ENCODE measurements around the gene STK38.

STK38 gene

DNA sequence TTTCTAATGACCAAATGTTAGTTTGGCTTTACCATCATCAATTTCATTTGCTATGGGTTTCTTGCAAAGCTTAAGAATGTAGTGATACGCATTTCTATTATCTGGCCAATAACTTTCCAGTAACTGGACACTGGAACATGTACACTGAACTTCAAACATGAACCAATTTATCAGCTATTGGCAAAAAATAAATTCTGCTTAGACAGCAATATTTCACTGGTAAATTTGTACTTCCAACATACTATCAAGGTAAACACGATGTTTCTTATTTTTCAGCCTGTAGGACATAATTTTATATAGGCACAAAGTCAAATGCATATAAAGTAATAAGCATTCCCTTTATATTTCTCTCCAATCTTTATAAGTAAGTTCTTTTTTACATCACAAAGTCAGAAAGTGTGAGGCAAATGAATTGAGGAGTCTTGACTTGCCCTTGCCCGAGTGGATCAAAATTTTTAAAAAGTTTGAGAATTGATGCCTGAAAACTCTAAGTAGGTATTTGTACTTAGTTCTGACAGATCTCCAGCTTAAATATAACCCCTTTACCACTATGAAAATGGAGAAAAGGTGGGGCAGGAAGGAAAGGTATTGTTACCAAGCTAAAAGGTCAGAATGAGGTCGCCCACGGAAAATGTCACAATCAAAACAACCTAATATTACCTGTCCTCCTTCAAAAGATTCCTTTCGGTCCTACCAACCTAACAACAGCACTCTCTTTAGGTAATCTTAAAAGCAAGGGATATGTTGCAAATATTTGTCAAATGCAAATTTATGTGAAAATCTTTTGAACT, 41.3 kb downstream of the STK38 start:
- ATAC-seq, result no peak
- TF ChIP-seq GLIS3 (CRISPR knock-in tag; IDR thresholded peaks at IDR 0.05) (no peak), OSR1 (CRISPR knock-in tag; IDR thresholded peaks at IDR 0.05) (no peak), ZFP3 (CRISPR knock-in tag; IDR thresholded peaks at IDR 0.05) (no peak), ZNF565 (CRISPR knock-in tag; conservative IDR thresholded peaks at IDR 0.05; ENCODE audit: low read depth) (no peak), RARB (CRISPR knock-in tag; IDR thresholded peaks at IDR 0.05) (no peak)
- TF ChIP-seq, protein P1, sequence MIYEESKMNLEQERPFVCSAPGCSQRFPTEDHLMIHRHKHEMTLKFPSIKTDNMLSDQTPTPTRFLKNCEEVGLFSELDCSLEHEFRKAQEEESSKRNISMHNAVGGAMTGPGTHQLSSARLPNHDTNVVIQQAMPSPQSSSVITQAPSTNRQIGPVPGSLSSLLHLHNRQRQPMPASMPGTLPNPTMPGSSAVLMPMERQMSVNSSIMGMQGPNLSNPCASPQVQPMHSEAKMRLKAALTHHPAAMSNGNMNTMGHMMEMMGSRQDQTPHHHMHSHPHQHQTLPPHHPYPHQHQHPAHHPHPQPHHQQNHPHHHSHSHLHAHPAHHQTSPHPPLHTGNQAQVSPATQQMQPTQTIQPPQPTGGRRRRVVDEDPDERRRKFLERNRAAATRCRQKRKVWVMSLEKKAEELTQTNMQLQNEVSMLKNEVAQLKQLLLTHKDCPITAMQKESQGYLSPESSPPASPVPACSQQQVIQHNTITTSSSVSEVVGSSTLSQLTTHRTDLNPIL (CRISPR knock-in tag; IDR thresholded peaks at IDR 0.05; ENCODE audit: low read depth), result no peak
- TF ChIP-seq, protein P2, sequence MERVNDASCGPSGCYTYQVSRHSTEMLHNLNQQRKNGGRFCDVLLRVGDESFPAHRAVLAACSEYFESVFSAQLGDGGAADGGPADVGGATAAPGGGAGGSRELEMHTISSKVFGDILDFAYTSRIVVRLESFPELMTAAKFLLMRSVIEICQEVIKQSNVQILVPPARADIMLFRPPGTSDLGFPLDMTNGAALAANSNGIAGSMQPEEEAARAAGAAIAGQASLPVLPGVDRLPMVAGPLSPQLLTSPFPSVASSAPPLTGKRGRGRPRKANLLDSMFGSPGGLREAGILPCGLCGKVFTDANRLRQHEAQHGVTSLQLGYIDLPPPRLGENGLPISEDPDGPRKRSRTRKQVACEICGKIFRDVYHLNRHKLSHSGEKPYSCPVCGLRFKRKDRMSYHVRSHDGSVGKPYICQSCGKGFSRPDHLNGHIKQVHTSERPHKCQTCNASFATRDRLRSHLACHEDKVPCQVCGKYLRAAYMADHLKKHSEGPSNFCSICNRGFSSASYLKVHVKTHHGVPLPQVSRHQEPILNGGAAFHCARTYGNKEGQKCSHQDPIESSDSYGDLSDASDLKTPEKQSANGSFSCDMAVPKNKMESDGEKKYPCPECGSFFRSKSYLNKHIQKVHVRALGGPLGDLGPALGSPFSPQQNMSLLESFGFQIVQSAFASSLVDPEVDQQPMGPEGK (CRISPR knock-in tag; IDR thresholded peaks at IDR 0.05; ENCODE audit: borderline replicate concordance), result no peak

DNA sequence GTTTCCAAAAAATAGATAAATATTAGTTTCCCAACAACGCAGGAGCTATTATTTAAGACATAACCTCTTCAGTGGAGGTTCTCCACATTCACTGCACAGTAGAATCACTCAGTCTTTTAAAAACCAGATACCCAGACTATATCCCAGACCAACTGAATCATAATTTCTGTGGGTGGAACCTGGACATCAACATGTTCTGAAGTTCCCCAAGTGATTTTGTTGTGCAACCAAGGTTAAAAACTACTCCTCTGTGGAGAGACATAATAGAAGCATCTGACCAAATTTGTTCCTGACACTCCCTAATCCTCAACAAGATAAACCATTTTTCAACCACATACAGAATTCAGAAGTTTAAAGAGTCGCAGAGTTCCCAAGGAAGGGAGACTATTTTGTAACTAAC, 42.3 kb downstream of the STK38 start:
- TF ChIP-seq ISL1 (CRISPR knock-in tag; IDR thresholded peaks at IDR 0.05) (no peak), ZC3H10 (CRISPR knock-in tag; IDR thresholded peaks at IDR 0.05) (no peak), ZFP3 (CRISPR knock-in tag; IDR thresholded peaks at IDR 0.05) (no peak), RARB (CRISPR knock-in tag; IDR thresholded peaks at IDR 0.05) (no peak), PPARA (CRISPR knock-in tag; IDR thresholded peaks at IDR 0.05; ENCODE audit: borderline replicate concordance) (no peak), TOX (CRISPR knock-in tag; IDR thresholded peaks at IDR 0.05; ENCODE audit: borderline replicate concordance) (no peak), BACH2 (CRISPR knock-in tag; IDR thresholded peaks at IDR 0.05; ENCODE audit: borderline replicate concordance) (no peak), ZFP30 (CRISPR knock-in tag; IDR thresholded peaks at IDR 0.05) (no peak), ZNF70 (CRISPR knock-in tag; IDR thresholded peaks at IDR 0.05) (no peak), TCF4 (CRISPR knock-in tag; IDR thresholded peaks at IDR 0.05; ENCODE audit: borderline replicate concordance) (no peak), SNAI2 (CRISPR knock-in tag; IDR thresholded peaks at IDR 0.05) (no peak), ZNF8 (CRISPR knock-in tag; IDR thresholded peaks at IDR 0.05) (no peak), ESRRG (CRISPR knock-in tag; IDR thresholded peaks at IDR 0.05) (no peak), GLIS3 (CRISPR knock-in tag; IDR thresholded peaks at IDR 0.05) (no peak), CSDC2 (CRISPR knock-in tag; IDR thresholded peaks at IDR 0.05) (no peak)
- ATAC-seq, result no peak

DNA sequence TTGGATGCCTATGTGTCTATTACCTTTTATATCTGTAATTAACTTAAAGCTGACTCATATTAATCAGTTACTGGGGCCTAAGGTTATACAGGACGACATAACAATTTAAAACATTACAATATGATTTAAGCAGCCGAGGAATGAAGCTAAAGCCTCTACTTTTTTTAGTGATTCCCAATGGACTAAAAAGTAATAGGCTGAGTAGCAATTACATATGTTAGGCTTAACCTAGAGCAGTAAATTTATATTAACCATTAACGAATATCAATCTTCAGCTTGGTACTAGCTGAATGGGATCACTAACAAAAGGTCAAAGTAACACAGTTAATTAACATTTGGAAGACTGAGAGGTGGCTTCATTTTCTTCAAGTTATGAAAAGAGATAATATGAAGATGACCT, 43.1 kb downstream of the STK38 start:
- no peak for ATAC-seq
- TF ChIP-seq, protein P3, sequence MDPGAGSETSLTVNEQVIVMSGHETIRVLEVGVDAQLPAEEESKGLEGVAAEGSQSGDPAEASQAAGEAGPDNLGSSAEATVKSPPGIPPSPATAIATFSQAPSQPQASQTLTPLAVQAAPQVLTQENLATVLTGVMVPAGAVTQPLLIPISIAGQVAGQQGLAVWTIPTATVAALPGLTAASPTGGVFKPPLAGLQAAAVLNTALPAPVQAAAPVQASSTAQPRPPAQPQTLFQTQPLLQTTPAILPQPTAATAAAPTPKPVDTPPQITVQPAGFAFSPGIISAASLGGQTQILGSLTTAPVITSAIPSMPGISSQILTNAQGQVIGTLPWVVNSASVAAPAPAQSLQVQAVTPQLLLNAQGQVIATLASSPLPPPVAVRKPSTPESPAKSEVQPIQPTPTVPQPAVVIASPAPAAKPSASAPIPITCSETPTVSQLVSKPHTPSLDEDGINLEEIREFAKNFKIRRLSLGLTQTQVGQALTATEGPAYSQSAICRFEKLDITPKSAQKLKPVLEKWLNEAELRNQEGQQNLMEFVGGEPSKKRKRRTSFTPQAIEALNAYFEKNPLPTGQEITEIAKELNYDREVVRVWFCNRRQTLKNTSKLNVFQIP (CRISPR knock-in tag; IDR thresholded peaks at IDR 0.05; ENCODE audit: borderline replicate concordance, low read depth), result no peak
- no peak for TF ChIP-seq OSR1 (CRISPR knock-in tag; IDR thresholded peaks at IDR 0.05)
- no peak for TF ChIP-seq ZNF8 (CRISPR knock-in tag; IDR thresholded peaks at IDR 0.05)
- TF ChIP-seq ARNTL (CRISPR knock-in tag; IDR thresholded peaks at IDR 0.05; ENCODE audit: borderline replicate concordance, low read depth), result no peak
- no peak for TF ChIP-seq ZFP3 (CRISPR knock-in tag; IDR thresholded peaks at IDR 0.05)
- TF ChIP-seq ISL1 (CRISPR knock-in tag; IDR thresholded peaks at IDR 0.05), result no peak
- no peak for TF ChIP-seq TCF4 (CRISPR knock-in tag; IDR thresholded peaks at IDR 0.05; ENCODE audit: borderline replicate concordance)
- TF ChIP-seq GLIS3 (CRISPR knock-in tag; IDR thresholded peaks at IDR 0.05), result no peak
- no peak for TF ChIP-seq CSDC2 (CRISPR knock-in tag; IDR thresholded peaks at IDR 0.05)
- no peak for TF ChIP-seq ZNF565 (CRISPR knock-in tag; conservative IDR thresholded peaks at IDR 0.05; ENCODE audit: low read depth)
- no peak for TF ChIP-seq SNAI2 (CRISPR knock-in tag; IDR thresholded peaks at IDR 0.05)
- TF ChIP-seq, protein P1 (CRISPR knock-in tag; IDR thresholded peaks at IDR 0.05; ENCODE audit: low read depth), result no peak
- no peak for TF ChIP-seq TOX (CRISPR knock-in tag; IDR thresholded peaks at IDR 0.05; ENCODE audit: borderline replicate concordance)
- TF ChIP-seq, protein P4, sequence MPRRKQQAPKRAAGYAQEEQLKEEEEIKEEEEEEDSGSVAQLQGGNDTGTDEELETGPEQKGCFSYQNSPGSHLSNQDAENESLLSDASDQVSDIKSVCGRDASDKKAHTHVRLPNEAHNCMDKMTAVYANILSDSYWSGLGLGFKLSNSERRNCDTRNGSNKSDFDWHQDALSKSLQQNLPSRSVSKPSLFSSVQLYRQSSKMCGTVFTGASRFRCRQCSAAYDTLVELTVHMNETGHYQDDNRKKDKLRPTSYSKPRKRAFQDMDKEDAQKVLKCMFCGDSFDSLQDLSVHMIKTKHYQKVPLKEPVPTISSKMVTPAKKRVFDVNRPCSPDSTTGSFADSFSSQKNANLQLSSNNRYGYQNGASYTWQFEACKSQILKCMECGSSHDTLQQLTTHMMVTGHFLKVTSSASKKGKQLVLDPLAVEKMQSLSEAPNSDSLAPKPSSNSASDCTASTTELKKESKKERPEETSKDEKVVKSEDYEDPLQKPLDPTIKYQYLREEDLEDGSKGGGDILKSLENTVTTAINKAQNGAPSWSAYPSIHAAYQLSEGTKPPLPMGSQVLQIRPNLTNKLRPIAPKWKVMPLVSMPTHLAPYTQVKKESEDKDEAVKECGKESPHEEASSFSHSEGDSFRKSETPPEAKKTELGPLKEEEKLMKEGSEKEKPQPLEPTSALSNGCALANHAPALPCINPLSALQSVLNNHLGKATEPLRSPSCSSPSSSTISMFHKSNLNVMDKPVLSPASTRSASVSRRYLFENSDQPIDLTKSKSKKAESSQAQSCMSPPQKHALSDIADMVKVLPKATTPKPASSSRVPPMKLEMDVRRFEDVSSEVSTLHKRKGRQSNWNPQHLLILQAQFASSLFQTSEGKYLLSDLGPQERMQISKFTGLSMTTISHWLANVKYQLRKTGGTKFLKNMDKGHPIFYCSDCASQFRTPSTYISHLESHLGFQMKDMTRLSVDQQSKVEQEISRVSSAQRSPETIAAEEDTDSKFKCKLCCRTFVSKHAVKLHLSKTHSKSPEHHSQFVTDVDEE (CRISPR knock-in tag; IDR thresholded peaks at IDR 0.05), result no peak
- no peak for TF ChIP-seq BACH2 (CRISPR knock-in tag; IDR thresholded peaks at IDR 0.05; ENCODE audit: borderline replicate concordance)
- no peak for TF ChIP-seq RARB (CRISPR knock-in tag; IDR thresholded peaks at IDR 0.05)
- TF ChIP-seq ZFP30 (CRISPR knock-in tag; IDR thresholded peaks at IDR 0.05), result no peak
- TF ChIP-seq, protein P2 (CRISPR knock-in tag; IDR thresholded peaks at IDR 0.05; ENCODE audit: borderline replicate concordance), result no peak
